ENCODE results near the gene GULP1.

Gene GULP1

DNA sequence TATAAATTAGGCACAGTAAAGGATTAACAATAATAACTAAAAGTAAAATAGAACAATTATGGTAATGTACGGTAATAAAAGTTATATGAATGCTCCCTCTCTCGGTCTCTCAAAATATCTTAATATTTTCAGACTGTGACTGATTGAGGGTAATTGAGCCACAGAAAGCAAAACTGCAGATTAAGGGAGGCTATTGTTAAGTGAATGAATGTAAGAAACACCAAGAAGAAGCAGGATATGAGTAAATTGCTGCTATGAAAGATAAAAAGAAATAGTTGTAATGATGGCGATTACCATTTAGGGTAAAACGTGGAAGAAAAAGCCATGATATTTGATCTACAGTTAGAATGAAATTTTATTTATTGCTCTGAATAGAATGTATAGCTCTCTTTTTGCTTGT is 24.1 kb downstream of the GULP1 start:
- FAIRE-seq (no peak), DNase-seq (ENCODE audit: insufficient read length, low spot score) (no peak)
- TF ChIP-seq, protein P1, sequence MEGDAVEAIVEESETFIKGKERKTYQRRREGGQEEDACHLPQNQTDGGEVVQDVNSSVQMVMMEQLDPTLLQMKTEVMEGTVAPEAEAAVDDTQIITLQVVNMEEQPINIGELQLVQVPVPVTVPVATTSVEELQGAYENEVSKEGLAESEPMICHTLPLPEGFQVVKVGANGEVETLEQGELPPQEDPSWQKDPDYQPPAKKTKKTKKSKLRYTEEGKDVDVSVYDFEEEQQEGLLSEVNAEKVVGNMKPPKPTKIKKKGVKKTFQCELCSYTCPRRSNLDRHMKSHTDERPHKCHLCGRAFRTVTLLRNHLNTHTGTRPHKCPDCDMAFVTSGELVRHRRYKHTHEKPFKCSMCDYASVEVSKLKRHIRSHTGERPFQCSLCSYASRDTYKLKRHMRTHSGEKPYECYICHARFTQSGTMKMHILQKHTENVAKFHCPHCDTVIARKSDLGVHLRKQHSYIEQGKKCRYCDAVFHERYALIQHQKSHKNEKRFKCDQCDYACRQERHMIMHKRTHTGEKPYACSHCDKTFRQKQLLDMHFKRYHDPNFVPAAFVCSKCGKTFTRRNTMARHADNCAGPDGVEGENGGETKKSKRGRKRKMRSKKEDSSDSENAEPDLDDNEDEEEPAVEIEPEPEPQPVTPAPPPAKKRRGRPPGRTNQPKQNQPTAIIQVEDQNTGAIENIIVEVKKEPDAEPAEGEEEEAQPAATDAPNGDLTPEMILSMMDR (IDR thresholded peaks at IDR 0.05; ENCODE audit: insufficient read depth, missing control alignments), result no peak

DNA sequence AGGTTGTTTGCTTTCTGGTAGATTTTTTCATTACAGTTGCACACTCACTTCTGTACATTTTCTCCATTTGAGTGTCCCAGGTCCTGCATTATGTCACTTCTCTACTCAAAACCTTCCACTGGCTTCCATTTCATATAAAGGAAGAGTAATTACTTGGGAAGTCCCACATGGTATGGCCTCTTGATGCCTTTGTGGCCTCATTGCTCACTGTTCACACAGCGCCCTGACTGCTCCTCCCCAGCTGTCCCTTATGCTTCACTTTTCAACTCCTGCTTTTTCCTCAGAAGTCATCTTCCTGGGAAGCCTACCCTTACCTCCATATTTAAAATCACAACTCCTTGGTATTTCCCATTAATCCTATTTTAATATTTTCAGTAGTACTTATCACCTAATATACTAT is 24.7 kb downstream of the GULP1 start:
- DNase-seq (ENCODE audit: insufficient read length, low spot score) (no peak), FAIRE-seq (no peak)
- TF ChIP-seq, protein P1 (IDR thresholded peaks at IDR 0.05; ENCODE audit: insufficient read depth, missing control alignments), result no peak

DNA sequence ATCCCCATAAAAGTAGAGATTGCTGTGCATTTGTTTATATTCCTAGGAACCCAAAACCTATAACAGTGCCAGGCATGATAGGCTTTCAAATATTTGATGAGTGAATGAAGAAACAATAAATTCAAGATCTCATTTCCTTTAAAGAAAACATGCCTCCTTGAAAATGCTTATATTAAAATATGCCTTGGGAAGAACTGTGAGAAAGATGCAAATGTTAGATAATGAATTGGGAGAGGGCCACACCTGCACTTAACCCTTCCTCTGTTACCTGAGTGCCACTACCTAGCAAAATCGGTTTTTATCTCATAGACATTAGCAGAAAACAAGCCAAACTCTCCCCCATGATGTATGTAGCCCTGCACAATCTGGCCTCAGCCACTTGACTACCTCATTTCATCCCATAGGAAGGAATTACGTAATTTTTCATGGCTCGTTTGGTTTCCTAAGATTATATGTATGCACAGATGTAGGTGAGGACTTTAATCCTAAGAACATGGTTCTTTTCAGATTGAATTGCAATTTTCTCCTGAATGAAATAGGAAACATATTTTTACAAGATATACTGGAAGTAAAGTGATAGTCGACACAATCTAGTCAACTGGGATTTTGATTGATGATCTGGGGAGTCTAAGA is 25.2 kb downstream of the GULP1 start:
- DNase-seq (ENCODE audit: insufficient read length, low spot score), result no peak
- TF ChIP-seq, protein P1 (IDR thresholded peaks at IDR 0.05; ENCODE audit: insufficient read depth, missing control alignments), result no peak
- FAIRE-seq, result no peak

DNA sequence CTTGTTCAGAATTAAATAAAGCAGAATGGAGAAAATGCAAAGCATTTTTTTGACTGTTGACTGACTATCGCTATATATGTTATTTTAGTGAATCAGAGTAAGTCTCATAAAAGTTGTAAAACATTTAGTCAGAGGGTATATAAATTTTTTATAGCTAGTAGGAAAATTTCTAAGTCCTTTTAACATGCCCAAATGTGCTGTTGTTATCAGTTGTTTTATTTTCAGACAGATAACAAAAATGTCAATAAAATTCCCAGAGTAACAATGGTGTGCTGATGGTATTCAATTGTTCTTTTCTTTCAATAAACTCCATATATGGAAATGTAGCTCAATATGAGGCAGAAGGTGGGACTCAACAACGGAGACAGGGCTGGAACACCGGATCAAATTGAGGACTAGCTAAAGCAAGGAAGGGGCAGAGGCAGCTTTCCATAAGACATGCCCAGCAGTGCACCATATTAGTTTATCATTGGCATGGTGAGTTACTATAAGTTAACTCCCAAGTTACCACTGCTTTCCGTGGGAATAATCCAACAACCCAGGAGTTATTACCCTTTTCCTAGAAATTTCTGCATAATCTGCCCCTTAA is 26.6 kb downstream of the GULP1 start:
- FAIRE-seq, result no peak
- DNase-seq (ENCODE audit: insufficient read length, low spot score), result no peak
- TF ChIP-seq, protein P1 (IDR thresholded peaks at IDR 0.05; ENCODE audit: insufficient read depth, missing control alignments), result no peak

DNA sequence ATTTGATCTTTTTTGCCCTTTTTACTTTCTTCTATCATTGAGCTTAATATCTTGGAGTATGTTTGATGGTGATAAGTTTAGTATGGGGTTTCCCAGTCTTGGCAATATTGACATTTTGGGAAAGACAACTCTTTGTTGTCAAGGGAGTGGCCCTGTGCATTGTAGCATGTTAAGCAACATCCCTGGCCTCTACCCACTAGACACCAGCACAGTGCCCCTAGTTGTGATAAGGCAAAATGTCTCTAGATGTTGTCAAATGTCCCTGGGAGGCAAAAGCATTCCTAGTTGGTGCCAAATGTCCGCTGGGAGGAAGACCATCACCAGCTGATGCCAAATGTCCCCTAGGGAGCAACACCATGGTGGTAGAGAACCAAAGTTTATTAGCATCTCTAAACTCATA is 28.2 kb downstream of the GULP1 start:
- no peak for FAIRE-seq
- no peak for DNase-seq (ENCODE audit: insufficient read length, low spot score)
- TF ChIP-seq, protein P1 (IDR thresholded peaks at IDR 0.05; ENCODE audit: insufficient read depth, missing control alignments), result no peak

DNA sequence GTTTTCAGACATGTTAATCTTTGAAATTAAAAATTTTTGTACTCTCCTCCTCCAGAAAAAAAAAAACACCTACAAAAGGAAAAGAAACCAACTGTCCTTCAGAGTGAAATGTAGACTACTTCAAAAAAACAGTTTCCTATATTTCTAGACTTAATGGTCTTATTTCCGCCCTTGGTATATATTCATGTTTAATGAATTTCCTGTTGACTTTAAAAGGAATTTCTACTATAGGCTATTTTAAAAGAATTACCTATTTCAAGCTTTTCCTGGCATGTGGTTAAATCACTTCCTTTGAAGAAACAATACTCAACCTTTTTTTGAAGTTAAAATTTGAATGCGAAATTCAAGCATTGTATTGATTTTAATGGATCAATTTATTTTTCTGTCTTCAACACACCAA is 29.2 kb downstream of the GULP1 start:
- DNase-seq (ENCODE audit: insufficient read length, low spot score) (no peak), FAIRE-seq (no peak)
- TF ChIP-seq, protein P1 (IDR thresholded peaks at IDR 0.05; ENCODE audit: insufficient read depth, missing control alignments), result no peak

Data from D721Med (cell line).